Lower leg skin (tissue), 3 donors: ENCODE measurements around the gene ZBTB21.

Experiments used
- CTCF ChIP-seq, 3 donors: fragments of 450-650 bp; IDR thresholded peaks; one replicate each; pipeline ENCODE4 v1.5.1; 2016; ENCODE audit warnings: antibody characterized with exemption in 3 of 3, mild to moderate bottlenecking in 3 of 3, moderate library complexity in 2 of 3
- POLR2A ChIP-seq, 2 donors: fragments of 450-650 bp; IDR thresholded peaks; one replicate each; pipeline ENCODE4 v1.6.1; 2016 to 2017; ENCODE audit warnings: antibody characterized with exemption in 2 of 2, mild to moderate bottlenecking in 1 of 2, moderate library complexity in 1 of 2

DNA sequence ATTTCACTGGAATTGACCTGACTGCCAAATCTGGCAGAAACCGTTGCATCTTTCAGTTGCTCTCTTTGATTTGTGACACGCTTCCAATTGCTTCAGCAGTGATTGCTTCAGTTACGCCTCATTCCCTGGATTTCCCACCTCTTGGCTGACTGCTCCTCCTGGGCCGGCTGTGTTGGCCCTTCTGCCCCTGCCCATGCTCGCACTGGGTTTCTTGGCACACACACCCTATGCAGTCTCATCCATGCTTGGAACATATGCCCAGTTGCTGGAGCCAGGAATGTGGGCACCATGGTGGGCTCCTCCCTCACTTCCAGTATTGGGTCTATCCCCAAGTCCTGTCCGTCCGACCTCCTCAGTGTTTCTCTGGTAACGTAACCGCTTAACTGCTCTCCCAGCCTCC is 2.2 kb upstream of the ZBTB21 start:
- TF ChIP-seq CTCF (IDR thresholded peaks at IDR 0.05) (no peak), POLR2A (IDR thresholded peaks at IDR 0.05) (no peak)
